GM23338 (cell line): ENCODE results near the gene YIPF6. TPM values are rescaled to one million over a fixed set of nuclear protein-coding genes. Genes with fewer than 3 reads are reported as not detected.

Source experiments
- EZH2 ChIP-seq: fragments of 200-600 bp; sonication (generic); IDR thresholded peaks from one replicate; pipeline ENCODE4 v1.8.0; 2017; ENCODE audit warnings: antibody characterized with exemption, mild to moderate bottlenecking, low read depth; ENCODE audit not compliant: unreplicated experiment
- EZH2phosphoT487 ChIP-seq: fragments of 200-600 bp; sonication (generic); IDR thresholded peaks from one replicate; pipeline ENCODE4 v1.8.1; 2018; ENCODE audit warnings: antibody characterized with exemption; ENCODE audit not compliant: unreplicated experiment
- NANOG ChIP-seq: IDR thresholded peaks from 2 replicates; pipeline ENCODE4 v1.6.1; 2016; ENCODE audit warnings: antibody characterized with exemption, borderline replicate concordance
- POLR2AphosphoS5 ChIP-seq: IDR thresholded peaks from 2 replicates; pipeline ENCODE4 v1.6.1; 2016; ENCODE audit warnings: antibody characterized with exemption, low read depth
- STAT1 ChIP-seq: IDR thresholded peaks from one replicate; pipeline ENCODE4 v1.6.1; 2016; ENCODE audit warnings: antibody characterized with exemption; ENCODE audit not compliant: unreplicated experiment
- ZNF114 ChIP-seq: fragments of 250-450 bp; sonication (Bioruptor Pico); IDR thresholded peaks from 2 replicates; pipeline ENCODE4 v1.5.0; 2020; ENCODE audit warnings: mild to moderate bottlenecking, moderate library complexity
- ZNF331 ChIP-seq: fragments of 250-450 bp; sonication (Bioruptor Pico); IDR thresholded peaks from 2 replicates; pipeline ENCODE4 v1.5.0; 2020; ENCODE audit warnings: low read depth, mild to moderate bottlenecking, moderate library complexity
- polyA plus RNA-seq: library from polyadenylated mRNA; unstranded; fragments of >200 nt; fragmentation: Nextera tagmentation; extraction: Ambion mirVana; gene quantifications from 2 replicates; pipeline ENCODE4 v1.2.1, GENCODE V29; 2016
- total RNA-seq: library from RNA; depleted of rRNA; stranded (reverse); fragments of >200 nt; shearing (Covaris generic); gene quantifications from 2 replicates; pipeline ENCODE4 v1.2.3, GENCODE V29; 2014
- TF ChIP-seq, protein P1 (sequence below): fragments of 250-450 bp; sonication (Bioruptor Pico); IDR thresholded peaks from 2 replicates; pipeline ENCODE4 v1.5.0; 2020; ENCODE audit warnings: mild to moderate bottlenecking, moderate library complexity
- TF ChIP-seq, protein P2 (sequence below): IDR thresholded peaks from one replicate; pipeline ENCODE4 v1.6.1; 2018; ENCODE audit warnings: antibody characterized with exemption; ENCODE audit not compliant: unreplicated experiment
- TF ChIP-seq, protein P3 (sequence below), 2 experiments: fragments of 200-600 bp in 1 of 2; sonication (generic) in 1 of 2; conservative IDR thresholded peaks; 2 replicates each; pipeline versions ENCODE4 v1.5.1 to v1.6.1; 2016 to 2017; ENCODE audit warnings: antibody characterized with exemption in 2 of 2, low read depth in 2 of 2, mild to moderate bottlenecking in 2 of 2, moderate library complexity in 1 of 2

The YIPF6 gene
- total and polyA plus RNA-seq, 2 experiments from 2014 or later = 37.1 to 40.5 TPM

DNA sequence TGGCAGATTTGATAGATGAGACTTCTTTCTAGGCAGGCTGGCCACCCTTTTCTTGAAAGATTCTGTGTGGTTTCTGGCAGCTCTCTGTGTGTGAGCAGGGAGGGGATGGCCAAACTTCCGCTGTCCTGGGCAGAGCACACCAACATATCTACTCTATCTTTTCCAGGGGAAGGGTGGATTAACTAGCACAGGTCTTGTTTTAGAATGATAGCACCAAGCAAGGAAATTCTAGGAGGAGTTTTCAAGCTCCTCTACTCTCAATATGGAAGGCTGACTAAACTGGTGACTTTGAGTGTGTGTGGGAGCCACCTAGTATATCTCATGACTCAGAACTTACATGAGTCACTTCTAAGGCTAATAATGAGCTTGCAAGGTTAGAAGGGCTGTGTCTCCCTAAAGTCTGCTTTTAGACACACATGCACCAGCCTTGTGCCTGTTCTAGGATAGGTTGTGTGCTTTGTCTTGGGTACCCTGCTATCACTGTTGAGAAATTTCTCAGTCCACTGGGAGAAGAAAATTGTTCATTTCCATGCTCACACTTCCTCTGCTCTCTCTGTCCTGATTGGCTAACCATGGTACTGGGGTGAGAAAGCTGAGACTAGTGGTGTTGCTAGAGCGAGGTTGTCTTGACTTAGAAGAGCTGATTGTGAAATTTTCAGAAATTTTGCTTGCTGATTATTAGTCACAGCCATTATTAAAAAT is 72.9 kb downstream of the YIPF6 start (continued):
- TF ChIP-seq, protein P1, sequence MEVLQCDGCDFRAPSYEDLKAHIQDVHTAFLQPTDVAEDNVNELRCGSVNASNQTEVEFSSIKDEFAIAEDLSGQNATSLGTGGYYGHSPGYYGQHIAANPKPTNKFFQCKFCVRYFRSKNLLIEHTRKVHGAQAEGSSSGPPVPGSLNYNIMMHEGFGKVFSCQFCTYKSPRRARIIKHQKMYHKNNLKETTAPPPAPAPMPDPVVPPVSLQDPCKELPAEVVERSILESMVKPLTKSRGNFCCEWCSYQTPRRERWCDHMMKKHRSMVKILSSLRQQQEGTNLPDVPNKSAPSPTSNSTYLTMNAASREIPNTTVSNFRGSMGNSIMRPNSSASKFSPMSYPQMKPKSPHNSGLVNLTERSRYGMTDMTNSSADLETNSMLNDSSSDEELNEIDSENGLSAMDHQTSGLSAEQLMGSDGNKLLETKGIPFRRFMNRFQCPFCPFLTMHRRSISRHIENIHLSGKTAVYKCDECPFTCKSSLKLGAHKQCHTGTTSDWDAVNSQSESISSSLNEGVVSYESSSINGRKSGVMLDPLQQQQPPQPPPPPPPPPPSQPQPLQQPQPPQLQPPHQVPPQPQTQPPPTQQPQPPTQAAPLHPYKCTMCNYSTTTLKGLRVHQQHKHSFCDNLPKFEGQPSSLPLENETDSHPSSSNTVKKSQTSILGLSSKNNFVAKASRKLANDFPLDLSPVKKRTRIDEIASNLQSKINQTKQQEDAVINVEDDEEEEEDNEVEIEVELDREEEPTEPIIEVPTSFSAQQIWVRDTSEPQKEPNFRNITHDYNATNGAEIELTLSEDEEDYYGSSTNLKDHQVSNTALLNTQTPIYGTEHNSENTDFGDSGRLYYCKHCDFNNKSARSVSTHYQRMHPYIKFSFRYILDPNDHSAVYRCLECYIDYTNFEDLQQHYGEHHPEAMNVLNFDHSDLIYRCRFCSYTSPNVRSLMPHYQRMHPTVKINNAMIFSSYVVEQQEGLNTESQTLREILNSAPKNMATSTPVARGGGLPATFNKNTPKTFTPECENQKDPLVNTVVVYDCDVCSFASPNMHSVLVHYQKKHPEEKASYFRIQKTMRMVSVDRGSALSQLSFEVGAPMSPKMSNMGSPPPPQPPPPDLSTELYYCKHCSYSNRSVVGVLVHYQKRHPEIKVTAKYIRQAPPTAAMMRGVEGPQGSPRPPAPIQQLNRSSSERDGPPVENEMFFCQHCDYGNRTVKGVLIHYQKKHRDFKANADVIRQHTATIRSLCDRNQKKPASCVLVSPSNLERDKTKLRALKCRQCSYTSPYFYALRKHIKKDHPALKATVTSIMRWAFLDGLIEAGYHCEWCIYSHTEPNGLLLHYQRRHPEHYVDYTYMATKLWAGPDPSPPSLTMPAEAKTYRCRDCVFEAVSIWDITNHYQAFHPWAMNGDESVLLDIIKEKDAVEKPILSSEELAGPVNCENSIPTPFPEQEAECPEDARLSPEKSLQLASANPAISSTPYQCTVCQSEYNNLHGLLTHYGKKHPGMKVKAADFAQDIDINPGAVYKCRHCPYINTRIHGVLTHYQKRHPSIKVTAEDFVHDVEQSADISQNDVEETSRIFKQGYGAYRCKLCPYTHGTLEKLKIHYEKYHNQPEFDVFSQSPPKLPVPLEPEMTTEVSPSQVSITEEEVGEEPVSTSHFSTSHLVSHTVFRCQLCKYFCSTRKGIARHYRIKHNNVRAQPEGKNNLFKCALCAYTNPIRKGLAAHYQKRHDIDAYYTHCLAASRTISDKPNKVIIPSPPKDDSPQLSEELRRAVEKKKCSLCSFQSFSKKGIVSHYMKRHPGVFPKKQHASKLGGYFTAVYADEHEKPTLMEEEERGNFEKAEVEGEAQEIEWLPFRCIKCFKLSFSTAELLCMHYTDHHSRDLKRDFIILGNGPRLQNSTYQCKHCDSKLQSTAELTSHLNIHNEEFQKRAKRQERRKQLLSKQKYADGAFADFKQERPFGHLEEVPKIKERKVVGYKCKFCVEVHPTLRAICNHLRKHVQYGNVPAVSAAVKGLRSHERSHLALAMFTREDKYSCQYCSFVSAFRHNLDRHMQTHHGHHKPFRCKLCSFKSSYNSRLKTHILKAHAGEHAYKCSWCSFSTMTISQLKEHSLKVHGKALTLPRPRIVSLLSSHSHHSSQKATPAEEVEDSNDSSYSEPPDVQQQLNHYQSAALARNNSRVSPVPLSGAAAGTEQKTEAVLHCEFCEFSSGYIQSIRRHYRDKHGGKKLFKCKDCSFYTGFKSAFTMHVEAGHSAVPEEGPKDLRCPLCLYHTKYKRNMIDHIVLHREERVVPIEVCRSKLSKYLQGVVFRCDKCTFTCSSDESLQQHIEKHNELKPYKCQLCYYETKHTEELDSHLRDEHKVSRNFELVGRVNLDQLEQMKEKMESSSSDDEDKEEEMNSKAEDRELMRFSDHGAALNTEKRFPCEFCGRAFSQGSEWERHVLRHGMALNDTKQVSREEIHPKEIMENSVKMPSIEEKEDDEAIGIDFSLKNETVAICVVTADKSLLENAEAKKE (CRISPR knock-in tag) = no peak
- TF ChIP-seq NANOG = no peak
- no peak for TF ChIP-seq STAT1
- TF ChIP-seq, protein P2, sequence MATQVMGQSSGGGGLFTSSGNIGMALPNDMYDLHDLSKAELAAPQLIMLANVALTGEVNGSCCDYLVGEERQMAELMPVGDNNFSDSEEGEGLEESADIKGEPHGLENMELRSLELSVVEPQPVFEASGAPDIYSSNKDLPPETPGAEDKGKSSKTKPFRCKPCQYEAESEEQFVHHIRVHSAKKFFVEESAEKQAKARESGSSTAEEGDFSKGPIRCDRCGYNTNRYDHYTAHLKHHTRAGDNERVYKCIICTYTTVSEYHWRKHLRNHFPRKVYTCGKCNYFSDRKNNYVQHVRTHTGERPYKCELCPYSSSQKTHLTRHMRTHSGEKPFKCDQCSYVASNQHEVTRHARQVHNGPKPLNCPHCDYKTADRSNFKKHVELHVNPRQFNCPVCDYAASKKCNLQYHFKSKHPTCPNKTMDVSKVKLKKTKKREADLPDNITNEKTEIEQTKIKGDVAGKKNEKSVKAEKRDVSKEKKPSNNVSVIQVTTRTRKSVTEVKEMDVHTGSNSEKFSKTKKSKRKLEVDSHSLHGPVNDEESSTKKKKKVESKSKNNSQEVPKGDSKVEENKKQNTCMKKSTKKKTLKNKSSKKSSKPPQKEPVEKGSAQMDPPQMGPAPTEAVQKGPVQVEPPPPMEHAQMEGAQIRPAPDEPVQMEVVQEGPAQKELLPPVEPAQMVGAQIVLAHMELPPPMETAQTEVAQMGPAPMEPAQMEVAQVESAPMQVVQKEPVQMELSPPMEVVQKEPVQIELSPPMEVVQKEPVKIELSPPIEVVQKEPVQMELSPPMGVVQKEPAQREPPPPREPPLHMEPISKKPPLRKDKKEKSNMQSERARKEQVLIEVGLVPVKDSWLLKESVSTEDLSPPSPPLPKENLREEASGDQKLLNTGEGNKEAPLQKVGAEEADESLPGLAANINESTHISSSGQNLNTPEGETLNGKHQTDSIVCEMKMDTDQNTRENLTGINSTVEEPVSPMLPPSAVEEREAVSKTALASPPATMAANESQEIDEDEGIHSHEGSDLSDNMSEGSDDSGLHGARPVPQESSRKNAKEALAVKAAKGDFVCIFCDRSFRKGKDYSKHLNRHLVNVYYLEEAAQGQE = no peak
- no peak for TF ChIP-seq ZNF331 (CRISPR knock-in tag)
- no peak for TF ChIP-seq EZH2
- TF ChIP-seq, protein P3, sequence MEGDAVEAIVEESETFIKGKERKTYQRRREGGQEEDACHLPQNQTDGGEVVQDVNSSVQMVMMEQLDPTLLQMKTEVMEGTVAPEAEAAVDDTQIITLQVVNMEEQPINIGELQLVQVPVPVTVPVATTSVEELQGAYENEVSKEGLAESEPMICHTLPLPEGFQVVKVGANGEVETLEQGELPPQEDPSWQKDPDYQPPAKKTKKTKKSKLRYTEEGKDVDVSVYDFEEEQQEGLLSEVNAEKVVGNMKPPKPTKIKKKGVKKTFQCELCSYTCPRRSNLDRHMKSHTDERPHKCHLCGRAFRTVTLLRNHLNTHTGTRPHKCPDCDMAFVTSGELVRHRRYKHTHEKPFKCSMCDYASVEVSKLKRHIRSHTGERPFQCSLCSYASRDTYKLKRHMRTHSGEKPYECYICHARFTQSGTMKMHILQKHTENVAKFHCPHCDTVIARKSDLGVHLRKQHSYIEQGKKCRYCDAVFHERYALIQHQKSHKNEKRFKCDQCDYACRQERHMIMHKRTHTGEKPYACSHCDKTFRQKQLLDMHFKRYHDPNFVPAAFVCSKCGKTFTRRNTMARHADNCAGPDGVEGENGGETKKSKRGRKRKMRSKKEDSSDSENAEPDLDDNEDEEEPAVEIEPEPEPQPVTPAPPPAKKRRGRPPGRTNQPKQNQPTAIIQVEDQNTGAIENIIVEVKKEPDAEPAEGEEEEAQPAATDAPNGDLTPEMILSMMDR (conservative IDR thresholded peaks at IDR 0.05; ENCODE audit: low read depth in 2 of 2) = no peak
- no peak for TF ChIP-seq ZNF114 (CRISPR knock-in tag)
- no peak for TF ChIP-seq EZH2phosphoT487
- TF ChIP-seq POLR2AphosphoS5 = no peak
